Fibroblast of pulmonary artery (primary cell): ENCODE results near the gene RFC4.

Source experiments
- DNase-seq: peaks from one replicate; pipeline ENCODE4 v3.0.0-alpha.2; 2010; ENCODE audit warnings: low read depth
- H3K4me3 ChIP-seq: replicated peaks from 2 replicates; pipeline ENCODE4 v1.5.1; 2011; ENCODE audit warnings: low read depth, mild to moderate bottlenecking, control low read depth, low read length, moderate library complexity
- CTCF ChIP-seq: IDR thresholded peaks from 2 replicates; pipeline ENCODE4 v1.5.1; 2011; ENCODE audit warnings: mild to moderate bottlenecking, control low read depth, low read length, inconsistent platforms; ENCODE audit errors: missing control alignments

Gene RFC4

GRCh38 chr3:186784820-186785494 is 21.3 kb downstream of the RFC4 start:
- H3K4me3 ChIP-seq: peak overlapping the region; percentile 99
- no peak for DNase-seq
- TF ChIP-seq CTCF: no peak

DNA sequence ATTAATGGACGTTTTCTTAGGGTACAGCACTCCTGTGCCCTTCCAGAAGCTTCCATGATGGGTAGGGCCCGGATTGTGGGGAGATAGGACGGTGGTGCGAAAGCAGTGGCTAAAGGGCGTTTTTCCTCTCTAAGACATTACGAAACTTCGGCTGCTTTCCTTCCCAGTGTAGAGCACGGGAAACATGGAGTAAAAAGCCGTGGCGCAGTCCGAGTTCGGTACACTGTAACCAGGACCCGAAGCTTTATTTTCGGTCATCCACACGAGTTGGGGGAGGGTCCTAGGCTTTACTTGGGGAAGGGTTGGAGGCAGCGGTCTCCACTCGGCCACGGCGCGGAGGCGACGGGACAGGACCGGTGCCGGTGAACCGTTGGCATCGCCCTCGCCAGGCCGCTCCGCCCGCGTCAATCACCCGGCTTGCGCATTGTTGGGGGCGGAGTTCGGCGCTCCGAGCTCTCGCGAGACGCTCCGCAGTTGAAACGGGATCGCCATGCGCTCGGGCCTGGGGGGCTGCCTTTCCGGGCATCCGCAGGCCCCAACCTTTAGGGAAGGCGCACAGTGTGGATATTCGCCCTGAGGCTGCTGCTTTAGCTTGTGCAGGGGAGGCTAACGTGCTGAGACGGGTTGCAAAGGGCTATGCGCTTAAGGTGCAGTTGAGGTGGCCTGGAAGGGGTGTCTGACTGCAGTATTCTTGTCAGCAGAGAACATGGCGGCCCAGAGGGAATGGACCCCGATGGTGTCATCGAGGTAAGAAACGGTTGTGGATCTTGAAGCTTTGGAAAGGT is 22.4 kb downstream of the RFC4 start:
- DNase-seq: peak; percentile 83
- H3K4me3 ChIP-seq: peak overlapping the region; percentile 99
- TF ChIP-seq CTCF: no peak

GRCh38 chr3:186783058-186783730 is 23.1 kb downstream of the RFC4 start, which contains the start of gene EIF4A2:
Gene EIF4A2, plus strand, starts transcription at chr3:186783577. Its CDS starts 34 bp downstream, at chr3:186783611.
- no peak for TF ChIP-seq CTCF
- H3K4me3 ChIP-seq: peak within 1 kb of the TSS; percentile 99
- peak; percentile 90 for DNase-seq

- DNase-seq: no peak
- no peak for TF ChIP-seq CTCF
- peak overlapping the region; percentile 99 for H3K4me3 ChIP-seq
Measured at GRCh38 chr3:186782542-186783057, 23.7 kb downstream of the RFC4 start.

DNA sequence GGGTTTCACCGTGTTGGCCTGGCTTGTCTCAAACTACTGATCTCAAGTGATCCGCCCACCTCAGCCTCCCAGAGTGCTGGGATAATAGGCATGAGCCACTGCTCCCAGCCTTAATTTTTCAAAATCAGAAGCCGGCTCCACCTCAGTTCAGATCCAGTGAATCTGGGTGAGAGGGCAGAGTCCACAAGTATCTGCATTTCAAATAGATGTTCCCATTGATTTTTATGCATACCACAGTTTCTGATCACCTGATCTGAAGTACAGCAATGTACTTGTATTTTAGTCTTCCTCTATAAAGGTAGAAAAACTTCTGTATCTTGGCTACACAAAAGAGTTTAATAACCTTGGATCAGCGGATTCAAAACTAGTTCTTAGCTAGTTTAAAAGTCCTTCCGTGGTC is 27.1 kb downstream of the RFC4 start:
- no peak overlapping the region for H3K4me3 ChIP-seq
- DNase-seq: no peak
- TF ChIP-seq CTCF: no peak

DNA sequence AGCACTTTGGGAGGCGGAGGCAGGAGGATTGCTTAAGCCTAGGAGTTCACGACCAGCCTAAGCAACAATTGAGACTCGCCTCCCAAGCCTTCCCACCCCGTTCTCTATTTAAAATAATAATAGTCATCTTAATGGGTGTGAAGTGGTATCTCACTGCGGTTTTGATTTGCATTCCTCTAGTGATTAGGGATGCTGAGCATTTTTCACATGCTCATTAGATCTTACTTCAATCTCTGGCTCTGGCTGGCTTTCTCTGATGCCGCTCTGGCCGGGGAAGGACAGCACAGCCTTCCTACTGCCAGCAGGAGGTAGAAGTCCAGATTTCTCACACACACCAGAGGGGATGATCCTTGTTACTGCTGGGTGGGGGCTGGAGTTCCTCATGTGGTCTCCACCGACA is 30.3 kb downstream of the RFC4 start:
- H3K4me3 ChIP-seq: no peak overlapping the region
- peak; percentile 3 for DNase-seq
- TF ChIP-seq CTCF: peak; percentile 8
